Astrocyte (in vitro differentiated cells and primary cell): Measurements from ENCODE around the gene HDDC2. TPM values are rescaled to one million over a fixed set of nuclear protein-coding genes. Genes with fewer than 3 reads are reported as not detected.

Experiments used
- DNase-seq: peaks from one replicate; pipeline ENCODE4 v3.0.0-alpha.2; 2010; ENCODE audit warnings: low read depth
- FAIRE-seq: peaks from 2 replicates; lab custom pipeline; 2011; peaks lifted over from hg19 to GRCh38; lab: Jason Lieb, UNC
- H2AFZ ChIP-seq: 2 replicates; pipeline ENCODE4 v1.6.0; 2012; ENCODE audit warnings: low read depth, low read length, inconsistent platforms
- H3K27ac ChIP-seq: 2 replicates; pipeline ENCODE4 v1.5.1; 2011; ENCODE audit warnings: low read depth, low read length, inconsistent platforms
- H3K27me3 ChIP-seq: 2 replicates; pipeline ENCODE4 v1.6.0; 2011; ENCODE audit warnings: low read length, inconsistent platforms; ENCODE audit not compliant: insufficient read depth
- H3K36me3 ChIP-seq: 2 replicates; pipeline ENCODE4 v1.5.1; 2011; ENCODE audit warnings: low read length, inconsistent platforms; ENCODE audit not compliant: insufficient read depth
- H3K4me1 ChIP-seq: 2 replicates; pipeline ENCODE4 v1.5.1; 2011; ENCODE audit warnings: low read length, inconsistent platforms; ENCODE audit not compliant: insufficient read depth
- H3K4me2 ChIP-seq: 2 replicates; pipeline ENCODE4 v1.6.0; 2012; ENCODE audit warnings: low read length, inconsistent platforms
- H3K4me3 ChIP-seq: 2 replicates; pipeline ENCODE4 v1.5.1; 2011; ENCODE audit warnings: low read depth, mild to moderate bottlenecking, low read length, inconsistent platforms; ENCODE audit not compliant: insufficient read depth
- H3K79me2 ChIP-seq: 2 replicates; pipeline ENCODE4 v1.6.0; 2012; ENCODE audit warnings: mild to moderate bottlenecking, low read length, inconsistent platforms; ENCODE audit not compliant: insufficient read depth
- H3K9ac ChIP-seq: 2 replicates; pipeline ENCODE4 v1.6.0; 2012; ENCODE audit warnings: mild to moderate bottlenecking, low read length, inconsistent platforms
- H3K9me3 ChIP-seq: 2 replicates; pipeline ENCODE4 v1.5.1; 2012; ENCODE audit warnings: low read depth, mild to moderate bottlenecking, low read length, inconsistent platforms; ENCODE audit not compliant: insufficient read depth
- H4K20me1 ChIP-seq: 2 replicates; pipeline ENCODE4 v1.6.0; 2012; ENCODE audit warnings: low read length, inconsistent platforms; ENCODE audit not compliant: insufficient read depth
- H3K27ac Mint-ChIP-seq: one replicate; pipeline ENCODE4 v1.8.0; 2021; ENCODE audit warnings: mild to moderate bottlenecking, mixed read lengths; ENCODE audit not compliant: unreplicated experiment
- H3K27me3 Mint-ChIP-seq: one replicate; pipeline ENCODE4 v1.8.0; 2021; ENCODE audit warnings: low read depth, mixed read lengths; ENCODE audit not compliant: unreplicated experiment
- H3K36me3 Mint-ChIP-seq: one replicate; pipeline ENCODE4 v1.8.0; 2021; ENCODE audit warnings: low read depth, mixed read lengths; ENCODE audit not compliant: unreplicated experiment
- H3K4me1 Mint-ChIP-seq: one replicate; pipeline ENCODE4 v1.8.0; 2021; ENCODE audit warnings: low read depth, mixed read lengths; ENCODE audit not compliant: unreplicated experiment
- H3K4me3 Mint-ChIP-seq: one replicate; pipeline ENCODE4 v1.8.0; 2021; ENCODE audit warnings: mild to moderate bottlenecking, moderate library complexity, mixed read lengths; ENCODE audit not compliant: unreplicated experiment
- H3K9me3 Mint-ChIP-seq: one replicate; pipeline ENCODE4 v1.8.0; 2021; ENCODE audit warnings: mild to moderate bottlenecking, mixed read lengths; ENCODE audit not compliant: unreplicated experiment
- EZH2 ChIP-seq: IDR thresholded peaks from 2 replicates; pipeline ENCODE4 v1.6.1; 2012; ENCODE audit warnings: mild to moderate bottlenecking, low read length, inconsistent platforms; ENCODE audit not compliant: insufficient read depth
- total RNA-seq: library from RNA; stranded (reverse); gene quantifications from 2 replicates; pipeline ENCODE4 v1.2.1, GENCODE V29; 2021
- TF ChIP-seq, protein P1 (sequence below): IDR thresholded peaks from 2 replicates; pipeline ENCODE4 v1.5.1; 2011; ENCODE audit warnings: low read depth, mild to moderate bottlenecking, inconsistent platforms, low read length, moderate library complexity; ENCODE audit not compliant: insufficient read depth

HDDC2 gene
- total RNA-seq, 1 donor from 2014 or later = 53.5 TPM

- Mint-ChIP-seq H3K36me3 (no peaks in the 10 kb centered on the region), H3K9me3 (peaks cover 8% of the 10 kb centered on the region), H3K27me3 (peaks cover 3% of the 10 kb centered on the region), H3K27ac (no peak overlapping the region), H3K4me1 (peaks cover 17% of the 10 kb centered on the region), H3K4me3 (no peak overlapping the region)
- Histone ChIP-seq H3K4me3 (no peak overlapping the region), H3K9ac (no peak overlapping the region), H4K20me1 (no peaks in the 10 kb centered on the region), H3K36me3 (no peaks in the 10 kb centered on the region), H3K4me1 (no peaks in the 10 kb centered on the region), H3K27ac (no peak overlapping the region), H2AFZ (no peak overlapping the region), H3K79me2 (no peaks in the 10 kb centered on the region), H3K27me3 (no peaks in the 10 kb centered on the region), H3K4me2 (no peak overlapping the region), H3K9me3 (no peaks in the 10 kb centered on the region)
- TF ChIP-seq, protein P1, sequence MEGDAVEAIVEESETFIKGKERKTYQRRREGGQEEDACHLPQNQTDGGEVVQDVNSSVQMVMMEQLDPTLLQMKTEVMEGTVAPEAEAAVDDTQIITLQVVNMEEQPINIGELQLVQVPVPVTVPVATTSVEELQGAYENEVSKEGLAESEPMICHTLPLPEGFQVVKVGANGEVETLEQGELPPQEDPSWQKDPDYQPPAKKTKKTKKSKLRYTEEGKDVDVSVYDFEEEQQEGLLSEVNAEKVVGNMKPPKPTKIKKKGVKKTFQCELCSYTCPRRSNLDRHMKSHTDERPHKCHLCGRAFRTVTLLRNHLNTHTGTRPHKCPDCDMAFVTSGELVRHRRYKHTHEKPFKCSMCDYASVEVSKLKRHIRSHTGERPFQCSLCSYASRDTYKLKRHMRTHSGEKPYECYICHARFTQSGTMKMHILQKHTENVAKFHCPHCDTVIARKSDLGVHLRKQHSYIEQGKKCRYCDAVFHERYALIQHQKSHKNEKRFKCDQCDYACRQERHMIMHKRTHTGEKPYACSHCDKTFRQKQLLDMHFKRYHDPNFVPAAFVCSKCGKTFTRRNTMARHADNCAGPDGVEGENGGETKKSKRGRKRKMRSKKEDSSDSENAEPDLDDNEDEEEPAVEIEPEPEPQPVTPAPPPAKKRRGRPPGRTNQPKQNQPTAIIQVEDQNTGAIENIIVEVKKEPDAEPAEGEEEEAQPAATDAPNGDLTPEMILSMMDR = no peak
- TF ChIP-seq EZH2 = no peak
- DNase-seq (no peak), FAIRE-seq (peak; percentile 43)
Measured at GRCh38 chr6:125307150-125307838, 5.5 kb upstream of the HDDC2 start.

DNA sequence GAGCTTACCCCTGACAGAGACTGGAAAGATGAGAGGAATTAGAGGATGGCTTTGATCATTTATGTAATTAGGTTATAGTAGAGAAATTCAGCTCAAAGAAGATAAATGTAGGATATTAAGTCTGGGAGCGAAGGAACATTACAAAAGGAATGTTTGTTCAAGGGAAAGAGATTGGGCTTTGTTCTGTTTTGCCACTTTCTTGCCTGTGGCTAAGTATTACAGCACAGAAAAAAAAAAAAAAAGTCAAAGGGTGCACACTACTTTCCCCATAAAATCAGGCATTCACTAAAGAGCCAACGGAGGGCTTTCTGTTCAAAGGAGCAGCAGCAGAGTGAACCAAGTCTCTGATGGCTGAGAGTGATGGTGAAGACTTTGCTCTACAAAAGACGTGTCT is 5.0 kb upstream of the HDDC2 start:
- H3K4me1 ChIP-seq = no peaks in the 10 kb centered on the region
- Mint-ChIP-seq H3K36me3 (no peaks in the 10 kb centered on the region), H3K4me1 (peaks cover 17% of the 10 kb centered on the region), H3K4me3 (no peak overlapping the region), H3K27ac (no peak overlapping the region), H3K27me3 (peaks cover 3% of the 10 kb centered on the region), H3K9me3 (peaks cover 8% of the 10 kb centered on the region)
- H3K27ac ChIP-seq = no peak overlapping the region
- H2AFZ ChIP-seq = no peak overlapping the region
- no peak for DNase-seq
- H3K9ac ChIP-seq = no peak overlapping the region
- no peak for FAIRE-seq
- no peaks in the 10 kb centered on the region for H3K79me2 ChIP-seq
- H3K36me3 ChIP-seq = no peaks in the 10 kb centered on the region
- H3K4me2 ChIP-seq = no peak overlapping the region
- no peaks in the 10 kb centered on the region for H3K27me3 ChIP-seq
- H4K20me1 ChIP-seq = no peaks in the 10 kb centered on the region
- H3K4me3 ChIP-seq = no peak overlapping the region
- H3K9me3 ChIP-seq = no peaks in the 10 kb centered on the region
- TF ChIP-seq EZH2 = no peak
- TF ChIP-seq, protein P1 = no peak

DNA sequence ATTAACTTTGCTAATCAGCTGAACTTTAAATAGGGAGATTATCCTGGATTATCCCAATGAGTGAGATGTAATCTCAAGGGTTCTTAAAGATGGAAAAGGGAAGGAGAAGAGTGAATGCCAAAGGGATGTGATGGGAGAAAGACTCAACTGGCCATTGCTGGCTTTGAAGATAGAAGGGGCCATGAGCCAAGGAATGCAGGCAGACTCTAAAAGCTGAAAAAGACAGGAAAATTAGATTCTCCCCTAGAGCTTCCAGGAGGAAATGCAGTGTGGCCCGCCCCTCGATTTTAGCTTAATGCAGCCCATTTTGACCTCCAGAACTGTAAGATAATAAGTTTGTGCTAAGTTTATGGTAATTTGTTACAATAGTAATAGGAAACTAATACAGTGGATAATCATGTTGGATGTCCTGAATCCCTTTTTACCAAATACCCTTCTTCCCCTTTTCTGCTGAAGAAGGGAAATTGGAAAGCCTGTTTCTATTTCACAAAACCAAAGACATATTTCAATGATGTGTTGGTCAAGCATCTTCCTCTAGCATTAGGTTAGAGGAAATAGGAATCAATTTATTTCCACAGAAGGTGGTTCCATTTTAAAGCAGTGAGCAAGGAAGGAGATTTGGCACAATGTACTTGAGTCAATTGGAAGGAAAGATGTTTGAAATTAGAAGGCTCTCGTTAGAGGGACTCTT is 3.3 kb upstream of the HDDC2 start:
- no peak for FAIRE-seq

More for the DNA sequence above, 3.3 kb upstream of the HDDC2 start:
- Histone ChIP-seq H3K9ac (no peak overlapping the region), H3K4me2 (no peak overlapping the region), H3K27me3 (no peaks in the 10 kb centered on the region), H3K79me2 (peaks cover 13% of the 10 kb centered on the region), H4K20me1 (no peaks in the 10 kb centered on the region), H3K9me3 (no peaks in the 10 kb centered on the region), H3K36me3 (no peaks in the 10 kb centered on the region), H2AFZ (no peak overlapping the region), H3K4me1 (peaks cover 8% of the 10 kb centered on the region), H3K4me3 (no peak overlapping the region), H3K27ac (no peak overlapping the region)
- peaks cover 8% of the 10 kb centered on the region for H3K9me3 Mint-ChIP-seq
- H3K4me1 Mint-ChIP-seq = peaks cover 22% of the 10 kb centered on the region
- no peaks in the 10 kb centered on the region for H3K36me3 Mint-ChIP-seq
- peaks cover 3% of the 10 kb centered on the region for H3K27me3 Mint-ChIP-seq
- H3K4me3 Mint-ChIP-seq = no peak overlapping the region
- TF ChIP-seq EZH2 = no peak
- TF ChIP-seq, protein P1 = no peak
- no peak overlapping the region for H3K27ac Mint-ChIP-seq
- no peak for DNase-seq
